ENCODE results near the gene FAM43B. TPM values are rescaled to one million over a fixed set of nuclear protein-coding genes. Genes with fewer than 3 reads are reported as not detected.

FAM43B gene
- total RNA-seq, 1 experiment from 2014 or later: 5.0 TPM

GRCh38 chr1:20589331-20590278 is 37.2 kb downstream of the FAM43B start:
- no peak for DNase-seq (ENCODE audit: low read depth)

GRCh38 chr1:20590306-20590777 is 38.0 kb downstream of the FAM43B start:
- DNase-seq (ENCODE audit: low read depth): no peak

GRCh38 chr1:20593756-20594155 is 41.4 kb downstream of the FAM43B start:
- no peak for DNase-seq (ENCODE audit: low read depth)

- DNase-seq (ENCODE audit: low read depth): no peak
These were observed 42.4 kb downstream of the FAM43B start for GRCh38 chr1:20594746-20595145.

GRCh38 chr1:20596106-20596505 is 43.7 kb downstream of the FAM43B start:
- DNase-seq (ENCODE audit: low read depth): no peak

GRCh38 chr1:20597650-20598049 is 45.3 kb downstream of the FAM43B start:
- DNase-seq (ENCODE audit: low read depth): no peak

- DNase-seq (ENCODE audit: low read depth): no peak
These were observed 47.8 kb downstream of the FAM43B start for GRCh38 chr1:20600156-20600555.

- DNase-seq (ENCODE audit: low read depth): peak; percentile 69
These were observed 48.9 kb downstream of the FAM43B start for GRCh38 chr1:20601129-20601825.

GRCh38 chr1:20602851-20603450 is 50.6 kb downstream of the FAM43B start:
- DNase-seq (ENCODE audit: low read depth): peak; percentile 89

GRCh38 chr1:20603504-20604464 is 51.4 kb downstream of the FAM43B start:
- peak; percentile 98 for DNase-seq (ENCODE audit: low read depth)

Other genes starting within 250 kb of the FAM43B start
- 5.2 and 7.2 TPM in 2 replicates for gene CAMK2N1, start 66.4 kb upstream of the FAM43B start, total RNA-seq (2014; rRNA removed; shearing (Covaris generic))
- 38.3 and 48.8 TPM in 2 replicates for gene MUL1, start 44.4 kb upstream of the FAM43B start, total RNA-seq (2014; rRNA removed; shearing (Covaris generic))
- gene CDA, start 36.5 kb downstream of the FAM43B start, total RNA-seq (2014; rRNA removed; shearing (Covaris generic)): 1.1 and 2.1 TPM in 2 replicates
- gene PINK1, start 80.9 kb downstream of the FAM43B start, total RNA-seq (2014; rRNA removed; shearing (Covaris generic)): 151 and 194 TPM in 2 replicates
- gene DDOST, start 108.8 kb downstream of the FAM43B start, total RNA-seq (2014; rRNA removed; shearing (Covaris generic)): 582 and 590 TPM in 2 replicates
- gene KIF17, start 165.4 kb downstream of the FAM43B start, total RNA-seq (2014; rRNA removed; shearing (Covaris generic)): 0.59 and 0.86 TPM in 2 replicates
- gene SH2D5, start 180.1 kb downstream of the FAM43B start, total RNA-seq (2014; rRNA removed; shearing (Covaris generic)): 1.1 and 2.1 TPM in 2 replicates
- 213 and 371 TPM in 2 replicates for gene HP1BP3, start 234.7 kb downstream of the FAM43B start, total RNA-seq (2014; rRNA removed; shearing (Covaris generic))